Stimulated activated CD8-positive, alpha-beta memory T cell treated with anti-CD3 and anti-CD28 coated beads, Interleukin-12 subunit alpha, Interleukin-12 subunit beta, amount 100 ng/mL, for 4 hours (primary cell): ENCODE data around the gene PSMD8.
"Not testable (repeated sequence)": the region's sequence is repeated elsewhere in the genome, so short reads cannot be mapped to it uniquely, and the experiment has no call there.

Experiments
- DNase-seq: peaks from one replicate; pipeline ENCODE4 v3.0.0-alpha.2; 2020; ENCODE audit warnings: low read depth

Gene PSMD8

DNA sequence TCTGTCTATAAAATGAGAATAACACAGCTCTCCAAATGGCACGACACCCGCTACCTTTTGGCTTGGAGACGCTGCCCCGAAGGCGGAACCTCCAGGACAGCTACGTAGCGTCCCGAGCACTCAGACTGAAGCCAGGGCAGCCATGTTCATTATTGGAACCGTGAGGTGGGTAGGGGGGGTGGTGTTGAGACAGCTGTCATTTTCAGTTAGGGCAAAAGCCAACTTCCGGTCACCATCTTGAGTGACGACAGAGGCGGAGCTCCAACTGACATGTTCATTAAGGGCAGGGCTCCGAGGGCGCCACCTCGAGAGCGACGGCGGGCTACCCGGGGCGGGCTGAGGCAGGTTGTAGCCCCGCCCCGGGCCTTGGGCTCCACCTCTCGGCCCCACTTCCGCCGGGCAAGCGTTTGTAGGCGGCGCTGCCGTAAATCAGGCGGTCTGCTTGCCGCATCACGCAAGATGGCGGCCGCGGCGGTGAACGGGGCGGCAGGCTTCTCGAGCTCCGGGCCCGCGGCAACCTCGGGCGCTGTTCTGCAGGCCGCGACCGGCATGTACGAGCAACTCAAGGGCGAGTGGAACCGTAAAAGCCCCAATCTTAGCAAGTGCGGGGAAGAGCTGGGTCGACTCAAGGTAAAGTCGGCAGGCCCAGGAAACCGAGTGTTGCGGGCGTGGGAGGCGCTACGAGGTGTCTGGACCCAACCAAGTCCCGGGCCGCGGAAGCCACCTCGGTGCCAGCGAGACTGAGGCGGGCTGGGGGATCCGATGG lies at the start of gene PSMD8:
Gene PSMD8 (plus strand): TSS at position 240 of the 766 bp plus-strand sequence. CDS start 31 bp downstream, at position 271.
- peak; percentile 98 for DNase-seq

DNA sequence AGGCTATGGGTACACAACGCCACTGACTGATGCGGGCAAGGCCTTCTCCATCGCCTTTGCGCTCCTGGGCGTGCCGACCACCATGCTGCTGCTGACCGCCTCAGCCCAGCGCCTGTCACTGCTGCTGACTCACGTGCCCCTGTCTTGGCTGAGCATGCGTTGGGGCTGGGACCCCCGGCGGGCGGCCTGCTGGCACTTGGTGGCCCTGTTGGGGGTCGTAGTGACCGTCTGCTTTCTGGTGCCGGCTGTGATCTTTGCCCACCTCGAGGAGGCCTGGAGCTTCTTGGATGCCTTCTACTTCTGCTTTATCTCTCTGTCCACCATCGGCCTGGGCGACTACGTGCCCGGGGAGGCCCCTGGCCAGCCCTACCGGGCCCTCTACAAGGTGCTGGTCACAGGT lies 47.8 kb upstream of the PSMD8 start:
- no peak for DNase-seq

DNA sequence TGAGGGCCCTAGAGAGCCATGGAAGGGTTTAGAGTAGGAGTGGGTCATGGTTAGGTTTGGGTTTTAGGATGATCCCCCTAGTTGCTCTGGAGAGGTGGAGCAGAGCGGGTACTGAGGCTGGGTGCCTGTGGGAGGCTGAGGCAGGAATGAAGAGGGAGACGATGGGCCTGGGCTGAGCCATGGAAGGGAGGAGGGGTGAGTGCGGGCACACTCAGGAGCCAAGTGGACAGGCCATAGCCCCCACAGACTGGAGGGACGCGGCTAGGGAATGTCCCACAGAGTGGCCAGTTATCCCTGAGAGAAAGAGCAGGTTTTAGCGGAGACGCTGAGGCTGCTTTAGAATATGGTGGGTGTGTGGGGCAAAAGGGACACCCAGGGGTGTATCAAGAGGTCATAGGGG lies 44.7 kb upstream of the PSMD8 start:
- DNase-seq = no peak

DNA sequence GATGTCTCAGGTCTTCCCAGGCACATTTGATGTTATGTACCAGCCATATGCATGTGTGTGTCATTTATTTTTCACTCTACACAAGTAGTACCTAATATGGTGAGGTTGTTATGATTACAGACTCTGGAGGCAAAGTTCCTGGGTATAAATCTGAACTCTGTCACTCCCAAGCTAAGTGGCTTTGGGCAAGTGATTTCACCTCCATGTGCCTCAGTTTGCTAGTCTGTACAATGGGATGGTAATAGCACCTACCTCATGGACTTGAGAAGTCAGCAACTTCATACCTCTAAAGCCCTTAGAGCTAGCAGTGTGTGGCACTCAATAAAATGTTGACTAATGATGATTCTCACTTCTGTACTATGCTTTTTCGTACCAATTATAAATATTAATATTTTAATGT lies 42.6 kb upstream of the PSMD8 start:
- no peak for DNase-seq

DNA sequence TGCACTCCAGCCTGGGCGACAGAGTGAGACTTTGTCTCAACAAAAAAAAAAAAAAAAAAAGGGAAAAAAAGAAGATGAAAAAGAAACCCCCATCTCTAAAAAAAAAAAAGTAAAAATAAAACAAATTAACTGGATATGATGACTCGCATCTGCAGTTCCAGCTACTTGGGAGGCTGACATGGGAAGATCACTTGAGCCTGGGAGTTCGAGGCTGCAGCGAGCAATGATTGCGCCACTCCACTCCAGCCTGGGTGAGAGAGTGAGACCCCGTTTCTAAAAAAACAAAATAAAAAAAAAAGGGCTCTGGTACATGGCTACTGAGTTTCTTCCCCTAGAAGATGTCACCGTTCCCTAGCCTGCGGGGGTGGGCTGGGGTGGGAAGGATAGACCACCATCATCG lies 41.1 kb upstream of the PSMD8 start:
- DNase-seq = no peak

DNA sequence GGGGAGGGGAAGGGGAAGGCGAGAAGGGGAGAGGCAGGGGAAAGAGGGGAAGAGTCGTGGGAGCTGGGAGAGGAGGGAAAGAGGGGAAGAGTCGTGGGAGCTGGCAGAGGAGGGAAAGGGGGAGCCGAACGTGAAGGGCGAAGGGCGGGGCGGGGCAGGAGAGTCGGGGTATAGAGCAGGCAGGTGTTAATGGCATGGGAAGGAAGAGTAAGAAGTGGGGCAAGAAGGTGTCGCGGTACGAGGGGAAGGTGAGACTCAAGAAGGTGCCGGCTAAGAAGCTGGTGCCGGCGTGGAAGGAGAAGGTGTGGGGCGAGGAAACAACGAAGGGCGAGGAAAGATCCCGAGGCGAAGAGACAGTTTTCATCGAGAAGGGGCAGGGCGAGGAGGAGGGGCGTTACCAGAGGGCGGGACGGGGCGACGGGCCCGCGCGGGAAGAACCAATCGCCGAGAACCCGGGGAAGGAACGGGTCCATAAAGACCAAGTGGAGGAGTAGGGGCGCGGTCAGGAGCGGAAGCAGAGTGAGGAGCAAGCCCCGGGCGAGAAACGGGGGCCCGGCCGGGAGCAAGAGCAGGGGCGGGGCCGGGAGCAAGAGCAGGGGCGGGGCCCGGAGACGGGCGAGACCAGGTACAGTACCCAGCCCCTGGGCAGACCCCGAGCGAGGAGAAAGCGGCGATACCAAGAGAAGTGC lies 38.3 kb upstream of the PSMD8 start:
- peak; percentile 85 for DNase-seq

DNA sequence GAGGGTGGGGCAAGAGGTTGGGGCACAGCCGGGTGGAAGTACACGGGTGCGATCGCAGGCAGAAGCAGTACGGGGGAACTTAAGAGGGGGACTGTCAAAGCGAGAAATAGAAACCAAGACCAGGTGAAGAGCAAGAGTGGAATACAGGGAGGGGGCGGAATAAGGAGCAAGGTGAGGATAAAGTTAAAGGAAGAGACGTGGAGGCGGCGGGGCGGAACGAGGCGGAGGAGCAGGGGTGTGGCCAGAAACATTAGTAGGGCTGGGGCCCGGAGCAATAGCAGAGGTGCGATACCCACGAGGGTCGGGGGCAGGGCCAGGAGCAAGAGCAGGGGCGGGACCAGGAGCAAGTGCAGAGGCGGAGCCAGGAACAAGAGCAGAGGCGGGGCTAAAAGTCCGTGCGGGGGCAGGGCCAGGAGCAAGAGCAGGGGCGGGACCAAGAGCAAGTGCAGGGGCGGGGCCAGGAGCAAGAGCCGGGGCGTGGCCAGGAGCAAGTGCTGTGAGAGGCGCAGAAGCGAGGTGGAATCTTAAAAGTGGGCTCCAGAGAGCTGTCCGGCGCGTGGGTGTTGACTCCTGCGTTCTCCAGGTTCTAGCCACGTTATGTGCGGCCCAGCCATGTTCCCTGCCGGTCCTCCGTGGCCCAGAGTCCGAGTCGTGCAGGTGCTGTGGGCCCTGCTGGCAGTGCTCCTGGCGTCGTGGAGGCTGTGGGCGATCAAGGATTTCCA lies 37.6 kb upstream of the PSMD8 start:
- peak; percentile 89 for DNase-seq

DNA sequence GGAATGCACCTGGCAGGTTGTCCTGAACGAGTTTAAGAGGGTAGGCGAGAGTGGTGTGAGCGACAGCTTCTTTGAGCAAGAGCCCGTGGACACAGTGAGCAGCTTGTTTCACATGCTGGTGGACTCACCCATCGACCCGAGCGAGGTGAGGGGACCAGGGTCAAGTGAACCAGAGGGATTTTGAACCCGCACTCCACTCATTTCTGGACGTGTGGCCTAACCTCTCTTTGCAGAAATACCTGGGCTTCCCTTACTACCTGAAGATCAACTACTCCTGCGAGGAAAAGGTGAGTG lies 37.1 kb upstream of the PSMD8 start:
- no peak for DNase-seq

DNA sequence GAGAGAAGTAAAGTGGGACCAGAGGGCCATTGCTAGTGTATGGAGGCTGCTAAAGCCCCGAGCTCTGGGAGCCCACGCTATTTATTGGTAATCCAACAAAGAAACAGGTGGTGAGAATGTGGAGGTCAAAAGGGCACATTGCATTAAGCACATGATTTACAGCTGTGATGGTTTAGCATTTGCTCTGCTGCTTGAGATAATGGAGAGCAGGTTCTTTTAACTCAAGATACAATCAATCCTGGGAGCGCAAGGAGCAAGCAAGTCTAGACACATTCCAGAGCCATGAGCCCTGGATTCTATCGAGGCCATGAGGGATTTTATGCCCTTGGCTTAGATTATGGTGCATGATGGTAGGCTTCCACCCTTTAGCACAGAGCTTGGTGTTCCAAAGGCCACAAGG lies 35.4 kb upstream of the PSMD8 start:
- DNase-seq = not testable (repeated sequence)

DNA sequence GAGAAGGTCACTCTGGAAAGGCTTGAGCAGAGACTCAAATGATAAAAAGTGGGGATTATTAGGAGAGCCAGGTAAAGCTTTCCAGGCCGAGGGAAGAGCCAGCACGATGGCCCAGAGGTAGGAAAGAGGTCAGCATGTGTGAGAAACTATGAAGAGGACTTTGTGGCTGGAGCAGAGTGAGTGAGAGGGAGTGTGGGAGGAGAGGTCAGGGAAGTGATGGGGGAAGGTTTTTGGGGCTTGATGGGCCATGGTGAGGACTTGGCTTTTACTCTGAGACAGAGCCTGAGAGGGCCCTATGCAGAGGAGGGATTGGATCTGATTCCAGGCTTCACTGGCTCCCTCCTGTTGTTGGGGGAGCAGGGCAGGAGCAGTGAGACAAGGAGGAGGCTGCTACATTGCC lies 33.4 kb upstream of the PSMD8 start:
- DNase-seq = no peak

DNA sequence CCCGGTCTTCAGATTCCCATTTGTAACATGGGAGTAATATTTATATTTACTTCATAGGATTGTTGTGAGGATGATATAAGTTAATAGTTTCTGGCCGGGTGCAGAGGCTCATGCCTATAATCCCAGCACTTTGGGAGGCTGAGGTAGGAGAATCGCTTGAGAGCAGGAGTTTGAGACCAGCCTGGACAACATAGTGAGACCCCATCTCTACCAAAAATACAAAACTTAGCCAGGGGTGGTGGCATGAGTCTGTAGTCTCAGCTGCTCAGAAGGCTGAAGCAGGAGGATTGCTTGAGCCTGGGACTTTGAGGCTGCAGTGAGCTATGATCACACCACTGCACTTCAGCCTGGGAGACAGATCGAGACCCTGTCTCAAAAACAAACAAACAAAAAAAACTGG lies 27.5 kb upstream of the PSMD8 start:
- no peak for DNase-seq

DNA sequence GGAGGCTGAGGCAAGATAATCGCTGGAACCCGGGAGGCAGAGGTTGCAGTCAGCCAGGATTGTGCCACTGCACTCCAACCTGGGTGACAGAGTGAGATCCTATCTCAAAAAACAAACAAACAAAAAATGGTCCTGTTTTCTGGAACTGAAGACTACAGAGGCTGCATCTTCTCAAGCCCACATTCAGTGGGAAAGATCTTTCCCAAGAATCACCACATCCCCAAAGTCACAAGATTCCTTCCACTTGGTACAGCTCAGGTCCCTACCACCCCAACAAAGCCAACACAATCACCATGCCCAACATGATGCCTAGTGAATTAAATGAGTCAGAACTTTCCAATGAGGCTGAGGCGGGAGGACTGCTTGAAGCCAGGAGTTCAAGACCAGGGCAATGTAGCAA lies 23.5 kb upstream of the PSMD8 start:
- no peak for DNase-seq

DNA sequence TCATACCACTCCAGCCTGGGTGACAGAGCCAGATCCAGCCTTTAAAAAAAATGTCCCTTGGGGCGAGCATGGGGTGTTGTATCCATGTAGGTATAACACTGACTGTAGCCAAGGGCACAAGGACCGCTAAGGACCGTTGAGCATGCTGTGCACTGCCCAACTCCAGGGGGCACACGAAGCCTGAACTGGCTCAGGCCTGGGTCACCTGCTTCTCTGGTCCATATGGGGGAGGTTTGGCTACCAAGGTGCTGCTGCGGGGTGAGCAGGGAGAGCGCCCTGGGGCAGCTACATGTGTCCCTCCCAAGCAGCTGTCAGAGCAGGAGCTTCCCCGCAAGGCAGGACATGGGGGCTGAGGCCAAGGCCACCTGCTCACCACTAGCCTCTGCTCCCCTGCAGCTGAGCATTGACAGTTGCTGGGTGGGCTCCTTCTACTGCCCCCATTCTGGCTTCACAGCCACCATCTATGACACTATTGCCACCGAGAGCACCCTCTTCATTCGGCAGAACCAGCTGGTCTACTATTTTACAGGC lies 22.4 kb upstream of the PSMD8 start:
- no peak for DNase-seq

DNA sequence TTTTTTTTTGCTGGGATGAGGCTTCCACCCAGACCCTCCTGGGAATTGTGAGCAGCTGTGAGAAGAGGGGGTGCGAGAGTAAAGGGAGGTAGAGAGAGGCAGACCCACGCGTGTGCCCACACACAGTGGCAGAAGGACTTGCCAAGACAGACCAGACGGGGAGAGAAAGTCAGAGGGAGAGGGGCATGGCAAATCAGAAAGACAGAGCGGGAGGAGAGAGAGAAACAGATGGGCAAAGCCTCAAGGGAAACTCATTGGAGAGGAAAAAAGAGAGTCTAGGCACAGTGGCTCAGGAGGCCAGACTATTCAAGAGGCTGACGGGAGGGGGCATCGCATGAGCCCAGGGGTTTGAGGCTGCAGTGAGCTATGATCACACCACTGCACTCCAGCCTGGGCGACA lies 21.8 kb upstream of the PSMD8 start:
- no peak for DNase-seq

DNA sequence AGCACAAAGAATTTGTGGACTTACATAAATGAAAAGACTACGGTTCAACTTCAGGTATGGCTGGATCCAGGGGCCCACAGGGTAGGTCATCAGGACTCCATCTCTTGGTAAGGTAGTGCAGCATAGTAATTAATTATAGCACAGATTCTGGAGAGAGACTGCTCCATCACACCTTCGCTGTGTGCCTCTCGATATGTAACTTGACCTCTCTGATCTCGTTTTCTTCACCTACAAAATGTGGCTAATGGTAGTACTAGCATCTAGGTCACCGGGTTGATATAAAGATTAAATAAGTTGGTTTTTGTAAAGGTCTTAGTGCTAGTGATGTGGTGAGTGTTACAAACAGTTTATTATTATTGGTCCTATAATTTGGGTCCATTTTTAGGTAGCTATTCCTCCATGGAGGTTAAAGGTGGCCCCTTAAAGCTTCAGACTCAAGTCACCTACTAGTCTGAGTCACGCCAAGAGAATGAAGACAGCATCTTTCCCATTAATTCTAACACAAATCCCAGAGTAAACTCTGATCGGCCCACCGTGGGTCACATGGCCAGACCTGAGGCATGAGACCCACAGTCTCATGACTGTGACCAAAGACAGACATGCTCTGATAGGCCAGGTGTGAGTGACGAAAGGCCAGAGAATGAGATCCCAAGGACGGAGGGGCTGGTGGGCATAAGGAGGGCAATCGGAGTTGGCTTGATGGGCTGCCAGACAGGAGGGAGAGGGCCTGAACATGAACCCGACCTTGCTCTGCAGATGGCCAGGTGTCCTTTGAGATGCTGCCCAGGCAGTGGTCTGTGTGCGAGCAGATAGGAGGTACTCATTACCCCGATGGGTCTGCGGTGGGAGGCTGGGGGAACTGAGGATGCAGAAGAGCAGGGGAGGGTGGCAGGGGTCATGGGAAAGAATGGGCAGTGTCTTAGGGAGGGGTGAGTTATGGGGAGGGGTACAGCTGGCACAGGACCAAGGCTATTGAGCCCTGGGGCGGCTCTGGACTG lies 18.3 kb upstream of the PSMD8 start:
- no peak for DNase-seq

DNA sequence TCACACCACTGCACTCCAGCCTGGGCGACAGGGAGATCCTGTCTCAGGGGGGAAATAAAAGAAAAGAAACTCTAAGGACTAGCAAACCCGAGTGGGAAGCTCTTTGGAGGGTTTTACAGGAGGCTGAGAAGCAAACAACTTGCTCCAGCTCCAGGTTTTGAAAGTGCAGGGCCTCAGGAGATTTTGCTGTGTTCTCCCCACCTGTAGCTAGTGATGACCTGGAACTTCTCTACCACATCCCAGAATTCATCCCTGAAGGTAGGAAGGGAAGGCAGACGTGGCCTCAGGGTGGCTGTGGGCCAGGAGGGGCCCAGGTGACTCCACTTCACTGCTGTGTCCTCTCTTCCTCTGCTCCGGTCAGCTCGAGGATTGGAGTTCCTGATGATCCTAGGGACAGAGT lies 16.3 kb upstream of the PSMD8 start:
- no peak for DNase-seq

DNA sequence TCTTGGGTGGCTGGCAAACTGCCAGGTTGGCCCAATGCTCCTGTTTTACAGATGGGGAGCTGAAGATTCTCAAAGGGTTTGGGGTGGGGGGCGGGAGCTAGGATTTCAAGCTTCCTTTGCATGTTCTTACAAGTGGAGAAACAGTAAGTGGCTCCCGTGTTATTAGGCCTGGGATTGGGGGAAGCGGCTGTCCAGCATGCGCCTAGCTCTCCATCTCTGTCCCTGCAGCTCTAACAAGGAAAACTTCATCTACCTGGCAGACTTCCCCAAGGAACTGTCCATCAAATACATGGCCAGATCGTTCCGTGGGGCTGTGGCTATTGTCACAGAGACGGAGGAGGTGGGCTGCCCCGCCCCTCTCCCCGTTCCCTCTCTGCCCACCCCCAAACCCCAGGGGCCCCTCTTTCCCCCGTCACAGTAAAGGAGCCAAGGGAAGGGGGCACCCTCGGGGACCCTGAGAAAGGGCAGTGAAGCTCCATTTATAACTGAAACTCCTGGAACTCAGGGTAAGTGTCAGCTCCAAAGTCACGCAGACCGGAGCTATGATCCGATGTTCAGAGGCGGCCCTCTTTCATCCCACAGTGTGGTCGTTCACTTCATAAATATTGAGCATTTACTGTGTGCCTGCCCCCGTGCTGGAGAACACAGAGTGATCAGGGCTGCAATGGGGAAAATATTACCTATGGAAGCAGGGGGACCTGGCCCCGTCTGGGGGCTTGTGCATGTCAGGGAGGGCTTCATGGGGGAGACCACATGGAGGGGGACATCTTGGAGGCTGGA lies 14.9 kb upstream of the PSMD8 start:
- no peak for DNase-seq

DNA sequence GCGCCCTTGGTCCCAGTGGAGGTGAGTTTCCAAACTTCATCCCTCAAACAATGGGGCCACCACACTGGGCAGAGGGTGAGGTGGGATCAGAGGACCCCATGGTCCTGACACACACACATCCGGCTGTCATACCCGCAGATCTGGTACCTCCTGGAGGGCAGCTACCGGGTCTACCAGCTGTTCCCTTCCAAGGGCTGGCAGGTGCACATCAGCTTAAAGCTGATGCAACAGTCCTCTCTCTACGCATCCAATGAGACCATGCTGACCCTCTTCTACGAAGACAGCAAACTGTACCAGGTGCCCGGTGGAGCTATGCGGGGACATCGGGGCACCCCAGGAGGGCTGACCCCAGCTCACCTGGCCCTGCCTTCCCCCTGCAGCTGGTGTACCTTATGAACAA lies 14.0 kb upstream of the PSMD8 start:
- no peak for DNase-seq

DNA sequence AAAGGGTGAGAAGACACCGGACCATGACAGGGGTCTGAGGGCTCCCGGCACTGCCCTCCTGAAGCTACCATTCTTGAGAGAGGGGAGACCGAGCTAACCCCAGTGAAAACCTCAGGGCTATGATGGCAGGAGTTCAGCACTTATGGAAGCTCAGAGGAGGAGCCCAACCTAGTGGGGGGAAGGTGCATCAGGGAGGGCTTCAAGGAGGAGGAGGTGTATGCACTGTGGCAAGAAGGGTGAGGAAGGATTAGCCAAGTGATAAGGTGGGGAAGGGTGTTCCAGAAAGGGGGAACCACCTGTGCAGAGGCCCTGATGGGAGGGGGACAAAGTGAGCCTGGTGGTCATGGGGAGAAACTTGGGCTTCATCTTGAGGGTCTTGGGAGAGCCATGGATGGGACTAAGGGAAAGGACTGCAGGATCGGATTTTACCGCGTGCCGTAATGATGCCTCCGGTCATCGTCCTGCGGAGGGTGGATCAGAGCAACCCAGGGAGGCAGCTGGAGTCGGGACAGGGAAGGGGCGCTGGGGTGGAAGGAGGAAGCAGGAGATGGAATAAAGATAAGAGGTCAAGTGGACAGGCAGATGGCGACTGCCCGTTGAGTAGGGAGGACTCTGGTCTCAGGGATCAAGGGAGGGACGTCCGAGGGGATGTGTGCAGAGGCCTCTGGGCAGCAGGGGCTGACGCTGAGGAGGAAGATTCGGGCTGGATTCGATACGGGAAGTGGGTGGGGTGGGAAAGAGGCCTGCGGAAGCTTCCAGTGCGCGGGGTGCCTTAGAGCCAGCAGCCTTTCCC lies 13.3 kb upstream of the PSMD8 start:
- no peak for DNase-seq

DNA sequence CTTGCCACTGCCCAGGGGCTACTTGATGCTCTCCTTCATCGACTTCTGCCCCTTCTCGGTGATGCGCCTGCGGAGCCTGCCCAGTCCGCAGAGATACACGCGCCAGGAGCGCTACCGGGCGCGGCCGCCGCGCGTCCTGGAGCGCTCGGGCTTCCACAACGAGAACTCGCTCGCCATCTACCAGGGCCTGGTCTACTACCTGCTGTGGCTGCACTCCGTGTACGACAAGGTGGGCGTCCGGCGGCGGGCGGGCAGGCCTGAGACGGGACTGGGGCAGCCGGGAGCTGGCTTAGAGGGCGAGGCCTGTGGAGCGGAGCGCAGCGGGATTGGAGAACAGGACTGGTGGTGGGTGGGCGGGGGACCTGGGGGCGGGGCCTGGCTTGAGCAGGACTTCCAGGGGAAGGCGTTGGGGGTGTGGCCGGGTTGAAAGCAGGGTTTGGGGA lies 12.7 kb upstream of the PSMD8 start:
- peak; percentile 39 for DNase-seq
